ENCODE measurements around the gene FOXS1.
"Not testable (repeated sequence)": the region's sequence is repeated elsewhere in the genome, so short reads cannot be mapped to it uniquely, and the experiment has no call there.

The FOXS1 gene

GRCh38 chr20:31822421-31823330 lies 22.7 kb downstream of the FOXS1 start:
- peak; percentile 59 for DNase-seq (ENCODE audit: low read depth)

- no peak for DNase-seq (ENCODE audit: low read depth)
Measured at GRCh38 chr20:31821427-31821826, 24.0 kb downstream of the FOXS1 start.

GRCh38 chr20:31820228-31820627 lies 25.2 kb downstream of the FOXS1 start:
- no peak for DNase-seq (ENCODE audit: low read depth)

GRCh38 chr20:31819083-31819784 lies 26.2 kb downstream of the FOXS1 start, which contains the start of gene MYLK2:
Gene MYLK2, plus strand, starts transcription at chr20:31819356. Its CDS starts 225 bp downstream, at chr20:31819581.
- no peak for DNase-seq (ENCODE audit: low read depth)

- no peak for DNase-seq (ENCODE audit: low read depth)
Measured at GRCh38 chr20:31818376-31818908, 27.0 kb downstream of the FOXS1 start.

- DNase-seq (ENCODE audit: low read depth): no peak
Measured at GRCh38 chr20:31817461-31817860, 27.9 kb downstream of the FOXS1 start.

GRCh38 chr20:31816221-31816620 lies 29.2 kb downstream of the FOXS1 start:
- no peak for DNase-seq (ENCODE audit: low read depth)

GRCh38 chr20:31815408-31816188 lies 29.8 kb downstream of the FOXS1 start:
- no peak for DNase-seq (ENCODE audit: low read depth)

- DNase-seq (ENCODE audit: low read depth): not testable (repeated sequence)
Measured at GRCh38 chr20:31814142-31814541, 31.3 kb downstream of the FOXS1 start.

- DNase-seq (ENCODE audit: low read depth): no peak
Measured at GRCh38 chr20:31813611-31814010, 31.8 kb downstream of the FOXS1 start.

- no peak for DNase-seq (ENCODE audit: low read depth)
Measured at GRCh38 chr20:31811796-31812728, 33.3 kb downstream of the FOXS1 start.

GRCh38 chr20:31811198-31811597 lies 34.2 kb downstream of the FOXS1 start:
- DNase-seq (ENCODE audit: low read depth): no peak

- DNase-seq (ENCODE audit: low read depth): no peak
Measured at GRCh38 chr20:31809661-31810060, 35.7 kb downstream of the FOXS1 start.

- no peak for DNase-seq (ENCODE audit: low read depth)
Measured at GRCh38 chr20:31808481-31808880, 36.9 kb downstream of the FOXS1 start.

GRCh38 chr20:31806564-31807355 lies 38.6 kb downstream of the FOXS1 start:
- DNase-seq (ENCODE audit: low read depth): no peak

- DNase-seq (ENCODE audit: low read depth): no peak
Measured at GRCh38 chr20:31803552-31804291, 41.7 kb downstream of the FOXS1 start.

- no peak for DNase-seq (ENCODE audit: low read depth)
Measured at GRCh38 chr20:31801508-31801907, 43.9 kb downstream of the FOXS1 start.

GRCh38 chr20:31797364-31797763 lies 48.0 kb downstream of the FOXS1 start:
- DNase-seq (ENCODE audit: low read depth): no peak
